Head of caudate nucleus (tissue), 42 donors: ENCODE measurements around the gene NEO1.
"Not testable (repeated sequence)": the region's sequence is repeated elsewhere in the genome, so short reads cannot be mapped to it uniquely, and the experiment has no call there.

ENCODE experiments used
- DNase-seq, 42 donors: peaks; one replicate each; pipeline versions ENCODE4 v3.0.0 to v3.0.0-alpha.2; 2020 to 2021; ENCODE audit warnings: mixed read lengths in 7 of 42
- intact Hi-C: fragments of 100-400 bp; cut with DNase I; formaldehyde crosslinking; loops from one replicate; pipeline ENCODE4 v1.15.0; 2022

The NEO1 gene

DNA sequence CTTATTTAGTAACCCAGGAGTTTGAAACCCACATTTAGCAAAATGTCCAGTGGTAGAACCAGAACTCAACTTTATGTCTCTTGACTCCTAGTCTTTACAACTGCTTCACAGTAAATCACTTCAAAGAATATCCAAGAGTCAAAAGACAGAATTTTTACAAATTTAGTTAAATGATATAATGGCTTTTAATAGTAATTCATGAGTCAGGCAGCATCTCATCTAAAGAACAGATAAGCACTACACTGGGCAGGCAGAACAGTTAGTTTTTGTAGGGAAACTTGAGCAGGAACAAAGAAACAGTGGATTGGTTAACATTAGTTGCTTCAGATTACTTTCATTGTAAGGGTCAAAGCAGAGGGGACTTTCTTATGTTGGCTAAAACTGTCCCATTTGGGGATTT is 120.2 kb downstream of the NEO1 start:
- no peak for DNase-seq
- intact Hi-C loops = no loop called here

- intact Hi-C loops = no loop called here
- DNase-seq = no peak
Measured at GRCh38 chr15:73174171-73174570, 121.9 kb downstream of the NEO1 start.

DNA sequence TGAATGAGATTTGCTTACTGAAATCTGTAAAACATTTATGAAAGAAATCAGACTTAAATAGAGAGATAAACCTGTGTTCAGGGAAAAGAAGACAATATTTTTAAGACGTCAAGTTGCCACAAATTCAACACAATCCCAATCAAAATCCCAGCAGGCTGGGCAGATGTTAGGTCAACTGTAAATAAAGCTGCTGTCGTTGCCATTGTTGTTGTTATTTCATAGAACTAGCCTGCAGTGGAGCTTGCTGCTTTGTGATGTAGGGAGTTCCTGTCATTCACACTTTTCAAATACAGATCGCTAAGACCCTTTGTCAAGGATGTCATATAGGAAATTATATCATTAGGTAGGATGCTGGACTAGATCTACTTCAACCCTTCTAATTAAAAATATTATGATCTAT is 123.1 kb downstream of the NEO1 start:
- no peak for DNase-seq
- intact Hi-C loops = no loop called here

DNA sequence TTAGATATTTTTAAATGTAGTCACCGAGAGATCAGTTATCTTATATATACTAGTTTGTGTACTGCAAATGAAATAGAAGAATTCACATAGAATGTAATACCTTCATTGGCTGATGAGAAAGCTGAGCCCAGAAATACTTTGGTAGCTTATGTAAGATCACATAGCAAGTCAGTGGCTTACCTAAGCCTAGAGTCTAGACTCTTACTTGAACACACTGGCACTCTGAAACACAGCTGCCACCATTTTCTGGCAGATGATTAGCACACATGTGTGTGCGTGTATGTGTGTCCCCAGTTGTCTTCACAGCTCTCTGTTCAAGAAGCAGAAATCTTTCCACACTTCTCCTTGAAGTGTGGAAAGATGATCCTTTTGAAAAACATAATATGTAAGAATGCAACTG is 124.3 kb downstream of the NEO1 start:
- no peak for DNase-seq

DNA sequence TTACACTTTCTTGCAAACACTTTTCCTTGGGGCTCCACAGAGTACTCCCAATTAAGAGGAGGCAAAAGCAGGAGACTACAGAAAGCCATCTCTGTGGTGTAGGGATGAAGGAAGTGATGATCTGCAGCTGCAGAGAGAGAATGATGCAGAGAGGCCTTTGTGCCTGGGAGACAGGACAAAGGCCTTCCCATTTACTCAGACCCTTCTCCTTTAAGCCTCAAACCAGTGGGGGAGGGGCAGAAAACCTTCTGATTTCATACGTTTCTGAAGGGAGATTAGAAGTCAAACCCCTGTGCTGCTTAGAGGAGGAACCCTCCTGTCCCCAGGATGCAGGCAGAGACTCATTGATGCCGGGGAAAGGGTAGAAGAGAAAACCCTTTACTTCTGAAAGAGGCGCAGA is 130.8 kb downstream of the NEO1 start:
- intact Hi-C loops = no loop called here
- peak in 9 of 42 donors; percentile 8 to 46 (median 19) for DNase-seq

More for the DNA sequence above, 124.3 kb downstream of the NEO1 start:
- intact Hi-C loops = no loop called here

GRCh38 chr15:73190189-73190601 is 137.9 kb downstream of the NEO1 start:
- intact Hi-C loops = no loop called here
- no peak for DNase-seq

DNA sequence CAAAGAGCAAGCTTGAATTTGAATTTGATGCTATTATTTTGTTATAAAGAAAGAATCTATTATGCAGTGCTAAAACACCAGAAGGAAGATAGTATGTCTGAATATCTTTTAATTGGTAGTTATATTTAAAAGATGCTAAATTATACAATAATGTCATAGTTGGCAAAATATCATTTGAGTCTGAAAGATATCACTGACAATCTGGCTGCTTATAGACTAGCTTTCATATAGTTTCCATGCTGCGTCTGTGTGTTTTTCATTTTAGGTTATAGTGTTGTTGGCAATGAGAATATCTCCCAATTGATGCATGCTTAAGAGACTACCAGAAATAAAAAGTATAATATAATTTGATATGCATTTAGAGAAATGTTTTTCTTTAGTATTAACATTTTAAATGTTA is 142.9 kb downstream of the NEO1 start:
- intact Hi-C loops = no loop called here
- no peak for DNase-seq

DNA sequence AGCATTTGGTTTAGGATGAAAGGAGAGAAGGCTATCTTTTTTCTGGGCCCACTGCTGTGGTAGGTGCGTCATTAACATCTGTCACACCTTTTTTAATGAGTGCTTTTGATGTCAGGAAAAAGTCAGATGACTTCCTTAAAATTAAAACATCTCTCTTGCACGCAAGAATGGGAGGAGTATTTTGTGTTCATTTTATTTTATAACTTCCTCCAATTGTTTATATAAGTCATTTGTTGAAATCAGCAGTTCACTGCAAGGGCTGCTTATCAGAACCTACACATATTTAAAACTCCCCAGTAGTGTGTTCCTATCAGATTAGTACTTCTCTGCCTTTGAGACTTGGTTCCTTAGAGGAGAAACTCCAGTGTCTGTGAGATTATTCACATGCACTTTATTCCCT is 143.8 kb downstream of the NEO1 start:
- intact Hi-C loops = no loop called here
- DNase-seq = no peak

- no peak for DNase-seq
- intact Hi-C loops = no loop called here
Measured at GRCh38 chr15:73200339-73200738, 148.1 kb downstream of the NEO1 start.

DNA sequence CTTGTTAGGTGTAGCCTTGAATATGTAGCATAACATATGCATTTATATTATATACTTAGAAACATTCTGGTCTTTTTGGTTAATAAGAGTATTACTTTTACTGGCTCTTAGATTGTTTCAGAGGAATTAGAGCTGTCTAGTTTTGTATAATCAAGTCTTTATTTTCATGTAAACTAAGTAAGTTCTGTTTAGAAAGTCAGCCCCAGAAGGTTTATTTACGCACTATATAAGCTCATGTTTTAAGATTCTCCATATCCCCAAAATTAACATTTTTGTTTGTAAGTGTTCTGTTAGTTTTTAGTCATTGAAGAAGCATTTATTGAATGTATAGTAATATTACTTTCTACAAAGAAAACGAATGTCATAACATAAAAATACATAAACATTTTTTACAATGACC is 158.4 kb downstream of the NEO1 start:
- DNase-seq = no peak
- intact Hi-C loops = no loop called here

GRCh38 chr15:73212424-73212823 is 160.2 kb downstream of the NEO1 start:
- DNase-seq = no peak
- intact Hi-C loops = no loop called here

GRCh38 chr15:73221450-73221849 is 169.2 kb downstream of the NEO1 start:
- DNase-seq, intact Hi-C loops: not testable (repeated sequence)

- intact Hi-C loops = no loop called here
- DNase-seq = no peak
Measured at GRCh38 chr15:73225358-73226015, 173.2 kb downstream of the NEO1 start.

GRCh38 chr15:73226093-73226814 is 174.0 kb downstream of the NEO1 start:
- peak in 3 of 42 donors; percentile 6 to 24 (median 22) for DNase-seq
- intact Hi-C loops = no loop called here

DNA sequence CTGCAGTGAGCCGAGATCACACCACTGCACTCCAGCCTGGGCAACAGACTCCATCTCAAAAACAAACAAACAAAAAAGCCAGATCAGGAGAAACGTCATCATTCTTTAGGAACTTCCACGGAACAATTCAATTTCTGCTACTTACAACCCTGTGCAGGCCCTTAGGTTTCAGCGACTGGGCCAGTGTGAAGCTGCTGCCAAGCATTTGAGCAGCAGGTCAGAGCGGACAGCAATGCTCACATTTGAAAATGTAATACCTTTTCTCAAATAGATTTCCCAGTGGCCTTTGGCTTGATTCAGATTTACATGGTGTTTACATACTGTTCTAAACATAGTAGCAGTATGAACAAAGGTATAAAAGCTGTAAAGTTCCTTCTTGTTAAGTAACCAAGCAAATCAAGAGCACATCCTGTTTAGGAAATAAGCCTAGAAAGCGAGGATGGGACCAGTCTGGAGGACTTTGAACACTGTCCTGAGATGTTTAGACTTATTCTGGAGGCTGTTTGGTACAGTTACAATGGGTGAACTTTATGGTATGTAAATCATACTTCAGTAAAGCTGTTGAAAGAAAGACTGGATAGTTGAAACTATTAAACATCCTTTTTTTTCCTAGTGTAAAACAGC is 175.3 kb downstream of the NEO1 start:
- no peak for DNase-seq
- intact Hi-C loops = no loop called here

GRCh38 chr15:73228128-73228646 is 175.9 kb downstream of the NEO1 start:
- intact Hi-C loops = no loop called here
- no peak for DNase-seq

DNA sequence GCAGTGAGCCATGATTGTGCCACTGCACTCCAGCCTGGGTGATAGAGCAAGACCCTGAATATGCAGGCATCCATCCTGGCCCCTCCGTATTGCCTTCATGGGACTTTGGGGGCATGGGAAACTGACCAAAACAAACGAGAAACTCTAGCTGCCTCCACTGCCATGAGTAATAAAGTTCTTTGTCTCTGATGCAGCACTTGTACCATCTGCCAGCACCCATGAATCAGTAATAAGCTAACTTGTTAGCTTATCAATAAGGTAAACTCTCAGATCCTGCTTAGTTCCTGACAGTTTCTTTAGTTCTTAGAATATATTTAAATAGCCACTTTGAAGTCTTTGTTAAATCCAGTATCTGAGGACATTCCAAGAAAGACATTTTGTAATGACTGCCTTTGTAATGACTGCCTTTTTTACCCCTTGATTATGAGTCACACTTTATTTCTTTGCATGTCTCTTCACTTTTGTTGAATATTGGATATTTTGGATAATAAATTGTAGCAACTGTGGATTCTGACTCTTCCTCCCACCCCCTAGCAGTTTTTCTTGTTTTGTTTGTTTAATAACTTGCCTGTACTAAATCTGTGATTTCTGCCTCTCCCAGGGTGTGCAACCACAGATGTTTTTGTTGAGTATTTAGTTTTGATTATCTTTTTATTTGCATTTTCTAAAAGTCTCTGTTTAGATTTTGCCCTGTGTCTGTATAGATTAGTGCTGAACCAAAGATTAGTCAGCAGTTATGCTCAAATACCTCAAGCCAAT is 179.6 kb downstream of the NEO1 start:
- no peak for DNase-seq
- intact Hi-C loops = loop anchor here (10.0 kb wide), 1 partner anchor 107 kb away; no protein-coding TSS in a partner anchor

DNA sequence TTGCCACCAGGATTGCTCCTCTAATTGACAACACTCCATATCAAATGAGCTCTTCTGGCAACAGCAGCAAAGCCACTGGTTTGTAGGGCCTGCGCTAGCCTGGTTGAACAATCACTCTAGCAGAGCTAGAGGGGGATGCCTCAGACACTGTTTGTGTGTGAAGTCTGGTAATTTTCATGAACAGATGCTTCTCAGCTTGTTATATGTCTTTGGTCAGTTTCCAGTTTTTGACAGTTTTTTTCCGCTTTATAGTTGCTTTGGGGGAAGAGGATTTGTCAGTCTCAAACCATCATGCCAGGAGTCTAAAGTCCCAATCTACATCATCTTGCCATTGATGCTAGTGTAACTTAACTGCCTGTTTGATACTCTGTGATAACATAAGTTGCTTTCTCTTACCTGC is 180.5 kb downstream of the NEO1 start:
- no peak for DNase-seq
- intact Hi-C loops = loop anchor here (10.0 kb wide), 1 partner anchor 108 kb away; no protein-coding TSS in a partner anchor

- DNase-seq = no peak
- intact Hi-C loops = loop anchor here (10.0 kb wide), 1 partner anchor 109 kb away; no protein-coding TSS in a partner anchor
Measured at GRCh38 chr15:73233623-73234022, 181.4 kb downstream of the NEO1 start.
